ENCODE measurements around the gene IPMK. TPM values are rescaled to one million over a fixed set of nuclear protein-coding genes. Genes with fewer than 3 reads are reported as not detected.
"Not testable (repeated sequence)": the region's sequence is repeated elsewhere in the genome, so short reads cannot be mapped to it uniquely, and the experiment has no call there.

The IPMK gene
- total RNA-seq, 2 donors from 2014 or later: 2.7 to 3.1 TPM

GRCh38 chr10:58175990-58176900, 91.4 kb downstream of the IPMK start:
- no peak for DNase-seq
- intact Hi-C loops (cut with DNase I): loop anchor here in 1 of 2 donors (5.0 kb wide), 1 partner anchor 116 kb away; no protein-coding TSS in a partner anchor
- peak in 1 of 2 donors; percentile 38 for ATAC-seq

- DNase-seq (no peak), ATAC-seq (no peak)
- intact Hi-C loops (cut with DNase I): loop anchor here in 1 of 2 donors (5.0 kb wide), 1 partner anchor 117 kb away; no protein-coding TSS in a partner anchor
Observed at GRCh38 chr10:58174831-58175230, 92.9 kb downstream of the IPMK start.

- DNase-seq (no peak), ATAC-seq (no peak)
- intact Hi-C loops (cut with DNase I): no loop called here
Observed at GRCh38 chr10:58173391-58173790, 94.3 kb downstream of the IPMK start.

- no peak for ATAC-seq
- no peak for DNase-seq
Observed at GRCh38 chr10:58171146-58171545, 96.5 kb downstream of the IPMK start.

GRCh38 chr10:58164517-58164916, 103.2 kb downstream of the IPMK start:
- intact Hi-C loops (cut with DNase I): no loop called here
- DNase-seq: no peak
- no peak for ATAC-seq

More at GRCh38 chr10:58171146-58171545, 96.5 kb downstream of the IPMK start:
- intact Hi-C loops (cut with DNase I): no loop called here

- intact Hi-C loops (cut with DNase I): no loop called here
- DNase-seq (no peak), ATAC-seq (no peak)
Observed at GRCh38 chr10:58158806-58159205, 108.9 kb downstream of the IPMK start.

GRCh38 chr10:58157076-58157766, 110.5 kb downstream of the IPMK start:
- intact Hi-C loops (cut with DNase I): no loop called here
- ATAC-seq: no peak
- no peak for DNase-seq

- ATAC-seq; DNase-seq; intact Hi-C loops (cut with DNase I): not testable (repeated sequence)
Observed at GRCh38 chr10:58155941-58156340, 111.8 kb downstream of the IPMK start.

- ATAC-seq (no peak), DNase-seq (no peak)
- intact Hi-C loops (cut with DNase I): no loop called here
Observed at GRCh38 chr10:58153751-58154150, 113.9 kb downstream of the IPMK start.

- peak; percentile 28 for DNase-seq
- ATAC-seq: no peak
- intact Hi-C loops (cut with DNase I): no loop called here
Observed at GRCh38 chr10:58152673-58153263, 114.9 kb downstream of the IPMK start.

GRCh38 chr10:58150290-58150689, 117.4 kb downstream of the IPMK start:
- no peak for ATAC-seq
- DNase-seq: no peak
- intact Hi-C loops (cut with DNase I): no loop called here

GRCh38 chr10:58143944-58144343, 123.8 kb downstream of the IPMK start:
- ATAC-seq (no peak), DNase-seq (no peak)
- intact Hi-C loops (cut with DNase I): loop anchor here in 1 of 2 donors (10.0 kb wide), 1 partner anchor 559 kb away; no protein-coding TSS in a partner anchor

Other genes with a start within 250 kb of the IPMK start
- gene CISD1, start 1.3 kb upstream of the IPMK start, total RNA-seq: 100 to 1,000 TPM; 133 to 135 TPM
- gene UBE2D1, start 67.1 kb upstream of the IPMK start, total RNA-seq: 10 to 100 TPM; 27.8 to 31.3 TPM
- gene TFAM, start 117.5 kb upstream of the IPMK start, total RNA-seq: 10 to 100 TPM; 32.2 to 32.6 TPM
- 10 to 100 TPM; 13.0 to 14.2 TPM for gene BICC1, start 245.0 kb upstream of the IPMK start, total RNA-seq